HG02623 (cell line): ENCODE results near the gene SHB.

Experiments
- ATAC-seq: cut with Tn5 transposase; IDR thresholded peaks from one replicate; pipeline ENCODE4 v1.9.1; 2021; ENCODE audit warnings: moderate library complexity; ENCODE audit not compliant: unreplicated experiment

Gene SHB

GRCh38 chr9:38026021-38026809 lies 42.8 kb downstream of the SHB start:
- no peak for ATAC-seq

GRCh38 chr9:38025166-38025565 lies 43.9 kb downstream of the SHB start:
- no peak for ATAC-seq

- ATAC-seq, result no peak
Observed at GRCh38 chr9:38024036-38024681, 44.9 kb downstream of the SHB start.

- ATAC-seq, result no peak
Observed at GRCh38 chr9:38023661-38024035, 45.4 kb downstream of the SHB start.

- no peak for ATAC-seq
Observed at GRCh38 chr9:38022995-38023394, 46.0 kb downstream of the SHB start.

GRCh38 chr9:38022203-38022895 lies 46.7 kb downstream of the SHB start:
- ATAC-seq, result no peak

- ATAC-seq, result no peak
Observed at GRCh38 chr9:38020151-38021076, 48.6 kb downstream of the SHB start.

- ATAC-seq, result no peak
Observed at GRCh38 chr9:38019731-38020130, 49.3 kb downstream of the SHB start.

- no peak for ATAC-seq
Observed at GRCh38 chr9:38018958-38019602, 49.9 kb downstream of the SHB start.

- no peak for ATAC-seq
Observed at GRCh38 chr9:38018241-38018957, 50.6 kb downstream of the SHB start.

GRCh38 chr9:38017885-38018186 lies 51.2 kb downstream of the SHB start:
- no peak for ATAC-seq

GRCh38 chr9:38017149-38017884 lies 51.7 kb downstream of the SHB start:
- no peak for ATAC-seq

GRCh38 chr9:38016375-38017135 lies 52.5 kb downstream of the SHB start:
- ATAC-seq, result no peak

- no peak for ATAC-seq
Observed at GRCh38 chr9:38015906-38016305, 53.1 kb downstream of the SHB start.

- no peak for ATAC-seq
Observed at GRCh38 chr9:38015266-38015665, 53.8 kb downstream of the SHB start.

GRCh38 chr9:38012767-38013450 lies 56.1 kb downstream of the SHB start:
- ATAC-seq, result no peak

- no peak for ATAC-seq
Observed at GRCh38 chr9:38011991-38012390, 57.0 kb downstream of the SHB start.
